GM18520 (cell line): Measurements from ENCODE around the gene LLGL2.
"Not testable (repeated sequence)": the region's sequence is repeated elsewhere in the genome, so short reads cannot be mapped to it uniquely, and the experiment has no call there.

Experiments
- ATAC-seq: cut with Tn5 transposase; IDR thresholded peaks from one replicate; pipeline ENCODE4 v1.9.1; 2021; ENCODE audit not compliant: unreplicated experiment

The LLGL2 gene

DNA sequence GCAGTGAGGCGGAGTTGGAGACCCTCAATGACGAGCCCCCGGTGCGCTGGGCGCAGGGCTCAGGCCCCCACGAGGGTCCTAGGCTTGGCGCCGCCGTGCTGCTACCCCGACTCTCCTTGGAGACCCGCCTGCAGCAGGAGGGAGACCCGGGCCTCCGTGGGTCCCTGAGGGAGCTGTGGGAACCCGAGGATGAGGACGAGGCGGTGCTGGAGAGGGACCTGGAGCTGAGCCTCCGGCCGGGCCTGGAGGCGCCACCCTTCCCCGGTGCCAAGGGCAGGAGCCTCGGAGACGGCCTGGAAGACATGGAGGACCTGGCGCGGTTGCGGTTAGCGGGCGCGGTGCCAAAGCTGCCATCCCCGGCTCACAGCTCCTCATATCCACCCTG, 64.4 kb downstream of the LLGL2 start:
- ATAC-seq: no peak

GRCh38 chr17:75590314-75590761, 64.8 kb downstream of the LLGL2 start:
- ATAC-seq: no peak

- ATAC-seq: no peak
Observed at GRCh38 chr17:75590849-75591721, 65.6 kb downstream of the LLGL2 start.

- no peak for ATAC-seq
Observed at GRCh38 chr17:75591722-75592302, 66.3 kb downstream of the LLGL2 start.

- no peak for ATAC-seq
Observed at GRCh38 chr17:75592348-75593020, 67.0 kb downstream of the LLGL2 start.

GRCh38 chr17:75593430-75593829, 67.9 kb downstream of the LLGL2 start:
- ATAC-seq: not testable (repeated sequence)

- no peak for ATAC-seq
Observed at GRCh38 chr17:75594499-75595283, 69.2 kb downstream of the LLGL2 start.

DNA sequence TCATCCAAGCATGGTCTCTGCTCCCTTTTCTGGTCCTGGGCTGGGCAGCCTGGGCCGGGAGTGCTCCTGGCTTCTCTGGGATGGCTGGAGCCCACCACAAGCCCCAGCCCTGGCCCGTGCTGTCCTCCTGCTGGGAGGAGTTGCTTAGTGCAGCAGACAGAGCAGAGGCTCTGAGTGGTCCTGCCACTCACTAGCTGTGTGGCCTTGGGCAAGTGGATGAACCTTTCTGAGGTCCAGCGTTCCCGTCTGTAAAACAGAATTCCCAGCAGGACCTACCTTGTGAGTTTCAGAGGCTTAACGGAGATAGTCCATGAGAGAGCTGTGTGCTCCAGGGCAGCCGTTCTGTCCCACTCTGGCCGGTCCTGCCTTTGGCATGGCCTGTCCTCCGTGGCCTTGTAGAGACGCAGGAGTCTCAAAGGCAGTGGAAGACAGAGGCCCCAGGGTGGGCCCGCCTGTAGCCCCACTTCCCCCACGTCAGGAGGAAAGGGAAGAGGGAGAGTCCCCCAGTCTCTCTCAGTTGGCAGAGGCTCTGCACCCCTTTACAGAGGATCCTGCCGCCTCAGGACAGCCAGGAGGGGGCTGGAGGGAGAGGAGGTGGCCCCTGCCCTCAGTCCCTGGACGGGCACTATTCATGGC, 69.9 kb downstream of the LLGL2 start:
- no peak for ATAC-seq

- no peak for ATAC-seq
Observed at GRCh38 chr17:75595920-75596313, 70.4 kb downstream of the LLGL2 start.

- no peak for ATAC-seq
Observed at GRCh38 chr17:75596320-75597087, 71.0 kb downstream of the LLGL2 start.

GRCh38 chr17:75601057-75601987, 75.8 kb downstream of the LLGL2 start:
- ATAC-seq: no peak

GRCh38 chr17:75602644-75603043, 77.1 kb downstream of the LLGL2 start:
- ATAC-seq: no peak

GRCh38 chr17:75603123-75603522, 77.6 kb downstream of the LLGL2 start:
- no peak for ATAC-seq

GRCh38 chr17:75604034-75604695, 78.7 kb downstream of the LLGL2 start:
- ATAC-seq: no peak

DNA sequence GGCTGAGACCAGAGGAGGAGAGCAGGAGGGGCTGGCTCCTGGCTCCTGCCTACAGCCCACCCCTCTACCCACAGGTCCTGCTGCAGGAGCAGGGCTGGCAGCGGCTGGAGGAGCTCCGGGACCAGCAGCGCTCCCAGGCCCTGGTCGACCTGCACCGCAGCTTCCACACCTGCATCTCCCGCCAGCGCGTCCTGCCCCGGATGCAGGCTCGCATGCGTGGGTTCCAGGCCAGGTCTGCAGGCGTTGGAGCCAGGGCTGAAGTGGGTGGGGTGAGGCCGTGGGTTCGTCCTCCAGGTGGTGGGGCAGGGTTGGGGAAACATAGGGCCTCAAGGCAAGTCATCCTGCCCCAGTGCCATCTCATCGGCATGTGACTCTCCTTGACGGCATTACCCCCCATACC, 80.3 kb downstream of the LLGL2 start:
- ATAC-seq: no peak

GRCh38 chr17:75607086-75607485, 81.6 kb downstream of the LLGL2 start:
- ATAC-seq: no peak

GRCh38 chr17:75610103-75610984, 84.8 kb downstream of the LLGL2 start:
- no peak for ATAC-seq
